Ectodermal cell (in vitro differentiated cells): ENCODE results near the gene FLNC.

Experiments
- H3K27ac ChIP-seq: 2 replicates; pipeline ENCODE4 v1.7.0; 2013; ENCODE audit warnings: mild to moderate bottlenecking, low read depth, low read length; ENCODE audit not compliant: insufficient read depth, poor library complexity, severe bottlenecking
- H3K27me3 ChIP-seq: 2 replicates; pipeline ENCODE4 v1.7.0; 2013; ENCODE audit warnings: mild to moderate bottlenecking, low read length; ENCODE audit not compliant: insufficient read depth, control insufficient read depth, poor library complexity, severe bottlenecking
- H3K36me3 ChIP-seq: one replicate; pipeline ENCODE4 v1.7.0; 2013; ENCODE audit warnings: low read length; ENCODE audit not compliant: control insufficient read depth, insufficient read depth
- H3K4me1 ChIP-seq: one replicate; pipeline ENCODE4 v1.7.0; 2013; ENCODE audit warnings: low read length; ENCODE audit not compliant: control insufficient read depth, insufficient read depth
- H3K4me3 ChIP-seq: 2 replicates; pipeline ENCODE4 v1.7.0; 2013; ENCODE audit warnings: low read depth, low read length, control low read depth; ENCODE audit not compliant: insufficient read depth
- H3K9me3 ChIP-seq: 2 replicates; pipeline ENCODE4 v1.7.0; 2013; ENCODE audit warnings: mild to moderate bottlenecking, low read length, moderate library complexity; ENCODE audit not compliant: control insufficient read depth
- WGBS, 2 experiments: methylation state at CpG; one replicate each; pipeline ENCODE4 v1.1.7; 2013; ENCODE audit warnings: missing lambda C conversion rate in 2 of 2; 5-methylcytosine and 5-hydroxymethylcytosine counted together

Gene FLNC

DNA sequence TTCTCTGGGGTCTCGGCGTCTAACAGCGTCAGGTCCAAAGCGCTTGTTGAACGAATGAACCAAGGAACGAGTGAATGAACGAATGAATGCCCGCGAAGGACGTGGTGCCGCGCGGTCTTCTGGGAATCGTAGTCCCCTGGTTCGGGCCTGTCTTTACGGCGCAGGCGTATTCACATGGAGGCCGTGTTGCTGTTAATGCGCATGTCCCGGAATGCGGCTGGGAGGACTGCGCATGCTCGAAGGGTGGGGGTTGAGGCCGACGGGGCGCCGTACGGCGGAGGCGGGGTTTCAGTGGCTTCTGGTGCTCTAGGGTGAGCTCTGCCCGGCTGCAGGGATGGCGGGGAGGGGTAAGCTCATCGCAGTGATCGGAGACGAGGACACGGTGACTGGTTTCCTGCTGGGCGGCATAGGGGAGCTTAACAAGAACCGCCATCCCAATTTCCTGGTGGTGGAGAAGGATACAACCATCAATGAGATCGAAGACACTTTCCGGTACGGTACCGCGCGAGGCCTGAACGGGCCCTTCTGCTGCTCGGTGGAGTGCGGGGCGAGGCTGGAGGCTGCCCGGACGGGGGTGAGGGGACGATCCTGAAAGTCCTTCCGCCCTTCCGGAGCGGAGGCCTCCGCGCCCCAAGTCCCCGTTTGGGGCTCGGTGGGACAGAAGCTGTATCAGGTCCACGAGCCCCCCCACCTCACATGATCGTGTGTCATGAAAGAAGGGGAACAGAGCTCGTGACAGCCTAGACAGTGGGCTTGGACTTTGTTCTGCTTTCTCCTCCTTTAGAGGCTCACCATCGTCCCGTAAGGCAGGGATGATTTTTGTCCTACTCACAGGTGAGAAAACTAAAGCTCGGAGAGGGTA lies 32.6 kb downstream of the FLNC start, which contains the start of gene ATP6V1F:
Gene ATP6V1F, plus strand, starts transcription at position 286 of the 862 bp plus-strand sequence. Its CDS starts 49 bp downstream, at position 335.
- Histone ChIP-seq H3K4me1 (peaks cover 6% of the 10 kb centered on the region), H3K27ac (no peak within 1 kb of the TSS), H3K36me3 (no peaks in the 10 kb centered on the region), H3K27me3 (peaks cover 10% of the 10 kb centered on the region), H3K4me3 (peak within 1 kb of the TSS; percentile 85), H3K9me3 (no peaks in the 10 kb centered on the region)
- WGBS, 2 experiments = 1% methylated on average over 65 of the region's 65 CpGs

DNA sequence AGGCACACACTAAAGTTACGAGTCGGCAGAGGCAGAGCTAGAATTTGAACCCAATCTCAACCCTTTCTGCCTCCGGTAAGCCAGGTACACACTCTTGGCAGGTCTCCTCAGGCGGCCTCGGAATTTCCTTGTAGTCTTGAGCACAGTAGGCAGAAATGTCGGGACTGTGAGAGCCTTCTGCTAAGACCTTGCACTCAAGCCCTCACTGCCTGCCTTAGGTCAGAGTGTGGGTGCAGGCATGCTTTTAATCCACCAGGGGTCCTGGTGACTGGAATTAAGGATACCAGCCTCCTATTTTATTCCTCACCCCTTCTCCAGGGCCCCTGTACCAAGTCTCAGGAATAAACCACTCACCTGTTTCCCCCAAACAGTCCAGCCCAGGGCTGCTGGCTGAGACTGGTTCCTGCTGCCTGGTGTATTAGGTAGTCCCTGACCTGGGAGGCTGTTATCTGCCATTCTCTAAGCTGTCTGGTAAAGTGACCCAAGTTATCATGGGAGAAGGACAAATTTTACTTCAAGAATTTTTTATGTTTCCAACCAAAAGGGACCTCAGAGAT lies 33.3 kb downstream of the FLNC start:
- no peak overlapping the region for H3K27ac ChIP-seq
- peaks cover 10% of the 10 kb centered on the region for H3K4me1 ChIP-seq
- no peaks in the 10 kb centered on the region for H3K9me3 ChIP-seq
- H3K27me3 ChIP-seq = peaks cover 17% of the 10 kb centered on the region
- 4 to 9% methylated on average over 6 of the region's 6 CpGs for WGBS, 2 experiments
- no peaks in the 10 kb centered on the region for H3K36me3 ChIP-seq
- H3K4me3 ChIP-seq = peak overlapping the region; percentile 85

DNA sequence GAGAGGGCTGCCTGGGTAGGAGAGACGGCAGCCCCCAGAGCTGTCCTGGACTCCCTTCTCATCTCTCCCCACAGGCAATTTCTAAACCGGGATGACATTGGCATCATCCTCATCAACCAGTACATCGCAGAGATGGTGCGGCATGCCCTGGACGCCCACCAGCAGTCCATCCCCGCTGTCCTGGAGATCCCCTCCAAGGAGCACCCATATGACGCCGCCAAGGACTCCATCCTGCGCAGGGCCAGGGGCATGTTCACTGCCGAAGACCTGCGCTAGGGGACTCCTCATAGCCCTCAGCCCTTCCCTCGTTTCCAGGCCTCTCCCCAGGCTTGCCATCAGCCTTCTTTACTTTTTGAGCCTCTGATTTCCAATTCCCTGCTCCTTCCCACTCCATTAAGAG lies 35.1 kb downstream of the FLNC start:
- H3K4me3 ChIP-seq = no peak overlapping the region
- H3K27me3 ChIP-seq = peaks cover 35% of the 10 kb centered on the region
- no peak overlapping the region for H3K27ac ChIP-seq
- no peaks in the 10 kb centered on the region for H3K36me3 ChIP-seq
- WGBS, 2 experiments = 94% methylated on average over 12 of the region's 12 CpGs
- H3K4me1 ChIP-seq = peaks cover 14% of the 10 kb centered on the region
- H3K9me3 ChIP-seq = no peaks in the 10 kb centered on the region

DNA sequence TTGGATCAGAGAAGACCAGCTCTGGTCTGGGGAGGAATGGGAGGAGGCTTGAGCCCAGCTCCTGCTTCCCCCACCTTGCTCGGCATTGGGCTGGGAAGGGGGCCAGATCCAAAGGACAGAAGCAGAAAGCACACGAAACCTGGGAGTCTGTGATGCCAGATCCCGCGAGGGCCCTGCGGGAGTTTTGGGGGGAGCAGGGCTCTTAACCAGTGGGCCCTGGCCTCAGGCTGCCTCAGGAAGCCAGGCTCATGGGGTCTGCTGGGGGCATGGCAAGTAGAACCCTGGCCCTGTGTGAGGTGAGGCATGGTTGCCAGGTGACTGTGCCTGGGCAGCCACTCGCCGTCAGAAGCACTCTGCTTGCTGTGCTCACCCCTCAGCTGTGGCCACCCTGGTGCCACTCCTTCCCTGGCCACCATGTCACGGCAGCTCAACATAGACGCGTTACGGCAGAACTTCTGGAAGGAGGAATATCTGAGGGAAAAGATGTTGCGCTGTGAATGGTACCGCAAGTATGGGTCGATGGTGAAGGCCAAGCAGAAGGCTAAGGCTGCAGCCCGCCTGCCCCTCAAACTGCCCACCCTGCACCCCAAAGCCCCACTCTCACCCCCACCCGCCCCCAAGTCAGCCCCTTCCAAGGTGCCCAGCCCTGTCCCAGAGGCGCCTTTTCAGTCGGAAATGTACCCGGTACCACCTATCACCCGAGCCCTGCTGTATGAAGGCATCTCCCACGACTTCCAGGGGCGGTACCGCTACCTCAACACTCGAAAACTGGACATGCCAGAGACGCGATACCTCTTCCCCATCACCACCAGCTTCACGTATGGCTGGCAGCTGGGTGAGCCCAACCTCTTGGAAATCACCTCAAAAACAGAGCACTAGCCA lies 36.0 kb downstream of the FLNC start:
- WGBS, 2 experiments = 94 to 95% methylated on average over 27 of the region's 27 CpGs
- H3K4me3 ChIP-seq = no peak overlapping the region
- peaks cover 44% of the 10 kb centered on the region for H3K27me3 ChIP-seq
- peaks cover 14% of the 10 kb centered on the region for H3K4me1 ChIP-seq
- no peaks in the 10 kb centered on the region for H3K9me3 ChIP-seq
- H3K27ac ChIP-seq = no peak overlapping the region
- no peaks in the 10 kb centered on the region for H3K36me3 ChIP-seq

DNA sequence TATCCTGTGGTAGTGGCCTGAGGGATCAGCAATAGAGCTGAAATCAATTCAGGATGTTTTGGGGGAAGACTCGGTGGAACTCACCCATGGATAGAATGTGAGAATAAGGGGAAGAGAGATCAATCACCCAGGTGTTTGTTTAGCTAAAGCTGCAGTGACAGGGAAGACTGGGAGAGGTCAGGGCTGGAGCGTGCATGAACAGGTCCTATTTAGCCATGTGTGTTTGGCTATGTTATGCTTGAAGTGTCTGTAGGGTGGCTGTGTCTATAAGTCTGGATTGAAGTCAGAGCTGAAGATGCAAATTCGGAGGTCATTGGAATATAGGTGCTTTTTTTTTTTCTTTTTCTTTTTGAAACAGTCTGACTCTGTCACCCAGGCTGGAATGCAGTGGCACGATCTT lies 37.0 kb downstream of the FLNC start:
- no peaks in the 10 kb centered on the region for H3K36me3 ChIP-seq
- H3K27ac ChIP-seq = no peak overlapping the region
- no peaks in the 10 kb centered on the region for H3K9me3 ChIP-seq
- 88 to 91% methylated on average over 4 of the region's 4 CpGs for WGBS, 2 experiments
- H3K4me1 ChIP-seq = peaks cover 14% of the 10 kb centered on the region
- H3K4me3 ChIP-seq = no peak overlapping the region
- H3K27me3 ChIP-seq = peaks cover 52% of the 10 kb centered on the region

DNA sequence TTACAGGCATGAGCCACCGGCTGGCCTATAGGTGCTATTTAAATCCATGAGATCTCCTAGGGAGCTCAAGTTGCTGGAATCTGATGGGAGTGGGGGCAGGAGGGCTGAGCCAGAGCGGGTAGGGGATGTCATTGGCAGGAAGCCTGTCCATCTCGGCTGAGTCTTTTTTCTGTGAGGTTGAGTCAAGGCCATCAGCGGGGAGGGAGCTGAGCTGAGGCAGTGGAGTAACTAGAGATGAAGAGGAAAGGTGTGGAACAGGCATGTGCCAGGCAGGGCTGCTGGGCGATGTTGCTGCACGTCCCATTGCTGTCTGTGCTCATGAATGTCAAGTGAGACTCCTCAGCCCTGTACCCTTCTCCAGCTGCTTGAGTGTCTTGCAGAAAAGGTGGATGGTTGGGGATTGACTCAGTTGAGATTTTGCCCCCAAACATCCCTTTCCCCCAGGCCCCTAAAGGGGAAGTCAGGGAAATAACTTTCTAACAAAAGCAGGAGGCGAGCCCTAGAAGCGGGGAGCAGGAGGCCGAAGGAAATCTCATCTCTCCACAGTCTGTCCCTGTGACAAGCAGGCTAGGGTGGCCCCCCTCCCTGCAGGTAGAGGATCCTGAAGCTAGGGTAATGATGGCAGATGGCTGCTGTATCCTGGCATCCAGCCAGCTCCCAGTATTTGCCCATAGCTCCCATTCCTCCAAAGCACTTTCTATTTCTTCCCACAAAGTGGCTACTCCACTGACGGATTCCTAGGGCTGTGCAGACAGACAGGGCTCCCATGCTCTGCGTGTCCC lies 37.8 kb downstream of the FLNC start:
- Histone ChIP-seq H3K9me3 (no peaks in the 10 kb centered on the region), H3K4me3 (no peak overlapping the region), H3K27me3 (peaks cover 53% of the 10 kb centered on the region), H3K27ac (no peak overlapping the region), H3K4me1 (peaks cover 14% of the 10 kb centered on the region), H3K36me3 (no peaks in the 10 kb centered on the region)
- 58 to 60% methylated on average over 11 of the region's 11 CpGs for WGBS, 2 experiments

DNA sequence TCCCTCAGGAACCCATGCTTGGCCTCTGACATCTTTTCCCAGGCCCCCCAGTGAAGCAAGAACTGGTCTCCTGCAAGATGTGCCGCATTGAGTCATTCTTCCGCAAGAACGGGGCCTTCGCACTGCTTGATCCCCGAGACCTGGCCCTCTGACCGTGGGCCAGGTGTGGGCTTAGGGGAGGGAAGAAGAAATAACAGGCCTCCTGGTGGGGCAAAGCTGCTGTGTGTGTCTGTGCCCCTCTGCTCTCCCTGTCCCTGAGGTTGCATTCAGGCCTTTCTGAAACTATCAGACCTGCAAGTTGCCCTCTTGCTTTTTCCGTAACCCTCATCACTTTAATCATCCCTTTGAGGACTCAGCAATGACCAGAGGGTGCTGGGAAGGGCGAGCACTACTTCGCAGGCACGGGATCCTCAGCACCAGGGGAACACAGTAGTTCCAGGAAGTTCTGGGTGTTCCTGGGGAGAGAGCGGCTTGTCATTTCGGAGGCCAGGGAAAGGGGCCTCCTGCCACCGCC lies 38.5 kb downstream of the FLNC start:
- no peaks in the 10 kb centered on the region for H3K9me3 ChIP-seq
- H3K4me3 ChIP-seq = peak overlapping the region; percentile 48
- H3K4me1 ChIP-seq = peaks cover 13% of the 10 kb centered on the region
- no peak overlapping the region for H3K27ac ChIP-seq
- peaks cover 53% of the 10 kb centered on the region for H3K27me3 ChIP-seq
- 28% methylated on average over 13 of the region's 13 CpGs for WGBS, 2 experiments
- no peaks in the 10 kb centered on the region for H3K36me3 ChIP-seq

DNA sequence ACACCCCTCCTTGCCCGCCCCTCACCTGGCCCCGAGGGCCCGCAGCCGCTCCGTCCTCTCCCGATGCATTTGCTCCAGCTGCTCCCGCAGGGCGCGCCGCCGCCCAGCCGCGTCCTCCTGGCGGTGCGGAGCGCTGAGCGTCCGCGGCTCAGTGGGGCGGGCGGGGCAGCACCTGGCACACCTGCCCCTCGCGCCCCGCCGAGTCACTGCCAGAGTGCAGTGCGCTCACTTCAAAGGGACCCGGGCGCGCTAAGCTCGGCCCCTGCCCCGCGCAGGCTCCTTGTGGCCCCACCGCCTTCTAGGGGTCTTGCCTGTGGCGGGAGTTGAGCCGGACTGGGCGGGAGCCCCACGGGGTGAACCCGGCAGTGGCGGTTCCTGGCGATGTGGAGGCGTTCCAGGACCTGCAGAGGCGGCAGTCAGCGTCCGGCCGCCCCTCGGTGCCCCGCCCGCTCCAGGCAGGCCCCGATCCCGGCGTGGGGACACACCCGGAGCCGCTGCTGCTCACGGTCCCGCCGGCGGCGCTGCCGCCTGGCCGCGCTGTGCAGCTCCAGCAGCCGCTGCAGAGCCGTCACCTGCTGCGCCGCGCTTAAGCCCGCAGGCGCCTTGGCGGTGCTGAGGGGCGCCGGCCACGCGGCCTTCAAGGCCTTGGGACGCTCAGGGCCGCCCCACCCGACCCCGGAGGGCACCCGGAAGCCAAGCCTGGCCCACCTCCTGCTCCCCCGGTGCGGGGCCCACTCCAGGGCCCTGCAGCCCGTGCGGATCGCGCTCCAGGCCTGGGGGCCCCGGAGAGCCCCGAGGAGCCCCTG lies 39.1 kb downstream of the FLNC start:
- Histone ChIP-seq H3K4me1 (peaks cover 8% of the 10 kb centered on the region), H3K27ac (no peak overlapping the region), H3K36me3 (no peaks in the 10 kb centered on the region), H3K9me3 (no peaks in the 10 kb centered on the region), H3K4me3 (peak overlapping the region; percentile 48), H3K27me3 (peaks cover 53% of the 10 kb centered on the region)
- WGBS, 2 experiments = 0% methylated on average over 86 of the region's 86 CpGs

DNA sequence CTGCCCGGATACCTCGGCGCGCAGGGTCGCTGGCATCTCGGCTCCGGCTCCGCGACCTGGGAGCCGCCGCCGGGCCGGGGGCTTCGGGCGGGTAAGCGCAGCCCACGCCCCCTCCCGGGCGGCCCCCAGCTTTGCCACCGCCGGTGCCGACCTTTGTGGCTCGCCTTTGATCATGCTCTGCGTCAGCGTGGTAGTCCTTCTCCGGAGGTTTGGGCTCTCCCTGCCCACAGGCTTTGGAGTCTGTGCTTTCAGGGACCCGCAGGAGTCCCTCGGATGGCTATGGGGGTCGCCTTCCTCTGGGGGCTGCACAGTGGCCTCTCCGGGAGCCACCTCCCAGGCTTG lies 39.7 kb downstream of the FLNC start:
- Histone ChIP-seq H3K27ac (no peak overlapping the region), H3K27me3 (peaks cover 53% of the 10 kb centered on the region), H3K4me3 (peak overlapping the region; percentile 48), H3K9me3 (no peaks in the 10 kb centered on the region), H3K4me1 (peaks cover 8% of the 10 kb centered on the region), H3K36me3 (no peaks in the 10 kb centered on the region)
- 4% methylated on average over 30 of the region's 30 CpGs for WGBS, 2 experiments
